H1 (cell line): Measurements from ENCODE around the gene SBF2. TPM values are rescaled to one million over a fixed set of nuclear protein-coding genes. Genes with fewer than 3 reads are reported as not detected.

Experiments
- BCL11A ChIP-seq, 2 experiments: IDR thresholded peaks; one replicate each; pipeline ENCODE4 v1.6.1; 2011; ENCODE audit warnings: low read depth in 2 of 2, low read length in 2 of 2, mild to moderate bottlenecking in 2 of 2
- GABPA ChIP-seq: IDR thresholded peaks from 2 replicates; pipeline ENCODE4 v1.6.1; 2011; ENCODE audit warnings: mild to moderate bottlenecking, low read length, moderate library complexity, borderline replicate concordance; ENCODE audit not compliant: insufficient read depth
- POLR2AphosphoS5 ChIP-seq: IDR thresholded peaks from 2 replicates; pipeline ENCODE4 v1.6.1; 2011; ENCODE audit warnings: low read depth, low read length
- SIRT6 ChIP-seq: IDR thresholded peaks from one replicate; pipeline ENCODE4 v1.7.1; 2012; ENCODE audit warnings: low read length, inconsistent platforms
- polyA plus RNA-seq, 7 experiments: library from polyadenylated mRNA; depleted of rRNA in 3 of 7; stranded (reverse) in 5 of 7; unstranded in 2 of 7; fragments of >200 nt in 5 of 7; fragments of 200-250 nt in 2 of 7; gene quantifications; 1 replicate in 5 of 7; 2 replicates in 1 of 7; 4 replicates in 1 of 7; pipeline versions ENCODE4 v1.2.1 to v1.2.3, GENCODE V29; 2011 to 2013; ENCODE audit warnings: missing spikeins in 2 of 7, mixed read lengths in 2 of 7
- total RNA-seq: library from RNA; stranded (reverse); fragmentation: NEBNext Ultra II Directional; extraction: Animal tissue kit (Norgen Biotek cat#: 25700); gene quantifications from 2 replicates; pipeline ENCODE4 v1.2.1, GENCODE V29; 2021
- TF ChIP-seq, protein P1 (sequence below): fragments of 300-600 bp; sonication (generic); IDR thresholded peaks from 2 replicates; pipeline ENCODE4 v1.7.1; 2012; ENCODE audit warnings: low read length, moderate library complexity, mild to moderate bottlenecking, inconsistent platforms; ENCODE audit not compliant: insufficient replicate concordance
- TF ChIP-seq, protein P2 (sequence below): IDR thresholded peaks from 2 replicates; pipeline ENCODE4 v1.6.1; 2012; ENCODE audit warnings: inconsistent platforms

Gene SBF2
- total and polyA plus RNA-seq, 2 of the 8 experiments (the other 6 are each of a cell fraction or from before 2014, with no cell fraction given): 36.7 to 50.5 TPM

DNA sequence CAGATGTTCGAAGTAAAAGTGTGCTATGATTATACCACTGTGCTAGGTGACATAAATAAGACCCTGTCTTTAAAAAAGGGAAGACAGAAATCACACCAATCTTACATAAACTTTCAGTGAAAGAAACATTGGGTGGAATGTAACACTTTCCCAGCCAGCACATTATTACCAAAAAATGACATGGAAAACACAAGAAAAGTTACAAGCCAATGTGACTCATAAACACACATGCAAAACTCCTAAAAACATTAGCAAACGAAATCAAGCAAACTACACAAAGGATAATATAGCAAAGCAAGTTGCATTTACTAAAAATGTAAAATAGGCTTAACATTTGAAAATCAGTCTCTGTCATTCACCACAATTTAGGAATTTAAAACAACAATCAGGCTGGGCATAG is 47.0 kb downstream of the SBF2 start (continued):
- TF ChIP-seq, protein P1, sequence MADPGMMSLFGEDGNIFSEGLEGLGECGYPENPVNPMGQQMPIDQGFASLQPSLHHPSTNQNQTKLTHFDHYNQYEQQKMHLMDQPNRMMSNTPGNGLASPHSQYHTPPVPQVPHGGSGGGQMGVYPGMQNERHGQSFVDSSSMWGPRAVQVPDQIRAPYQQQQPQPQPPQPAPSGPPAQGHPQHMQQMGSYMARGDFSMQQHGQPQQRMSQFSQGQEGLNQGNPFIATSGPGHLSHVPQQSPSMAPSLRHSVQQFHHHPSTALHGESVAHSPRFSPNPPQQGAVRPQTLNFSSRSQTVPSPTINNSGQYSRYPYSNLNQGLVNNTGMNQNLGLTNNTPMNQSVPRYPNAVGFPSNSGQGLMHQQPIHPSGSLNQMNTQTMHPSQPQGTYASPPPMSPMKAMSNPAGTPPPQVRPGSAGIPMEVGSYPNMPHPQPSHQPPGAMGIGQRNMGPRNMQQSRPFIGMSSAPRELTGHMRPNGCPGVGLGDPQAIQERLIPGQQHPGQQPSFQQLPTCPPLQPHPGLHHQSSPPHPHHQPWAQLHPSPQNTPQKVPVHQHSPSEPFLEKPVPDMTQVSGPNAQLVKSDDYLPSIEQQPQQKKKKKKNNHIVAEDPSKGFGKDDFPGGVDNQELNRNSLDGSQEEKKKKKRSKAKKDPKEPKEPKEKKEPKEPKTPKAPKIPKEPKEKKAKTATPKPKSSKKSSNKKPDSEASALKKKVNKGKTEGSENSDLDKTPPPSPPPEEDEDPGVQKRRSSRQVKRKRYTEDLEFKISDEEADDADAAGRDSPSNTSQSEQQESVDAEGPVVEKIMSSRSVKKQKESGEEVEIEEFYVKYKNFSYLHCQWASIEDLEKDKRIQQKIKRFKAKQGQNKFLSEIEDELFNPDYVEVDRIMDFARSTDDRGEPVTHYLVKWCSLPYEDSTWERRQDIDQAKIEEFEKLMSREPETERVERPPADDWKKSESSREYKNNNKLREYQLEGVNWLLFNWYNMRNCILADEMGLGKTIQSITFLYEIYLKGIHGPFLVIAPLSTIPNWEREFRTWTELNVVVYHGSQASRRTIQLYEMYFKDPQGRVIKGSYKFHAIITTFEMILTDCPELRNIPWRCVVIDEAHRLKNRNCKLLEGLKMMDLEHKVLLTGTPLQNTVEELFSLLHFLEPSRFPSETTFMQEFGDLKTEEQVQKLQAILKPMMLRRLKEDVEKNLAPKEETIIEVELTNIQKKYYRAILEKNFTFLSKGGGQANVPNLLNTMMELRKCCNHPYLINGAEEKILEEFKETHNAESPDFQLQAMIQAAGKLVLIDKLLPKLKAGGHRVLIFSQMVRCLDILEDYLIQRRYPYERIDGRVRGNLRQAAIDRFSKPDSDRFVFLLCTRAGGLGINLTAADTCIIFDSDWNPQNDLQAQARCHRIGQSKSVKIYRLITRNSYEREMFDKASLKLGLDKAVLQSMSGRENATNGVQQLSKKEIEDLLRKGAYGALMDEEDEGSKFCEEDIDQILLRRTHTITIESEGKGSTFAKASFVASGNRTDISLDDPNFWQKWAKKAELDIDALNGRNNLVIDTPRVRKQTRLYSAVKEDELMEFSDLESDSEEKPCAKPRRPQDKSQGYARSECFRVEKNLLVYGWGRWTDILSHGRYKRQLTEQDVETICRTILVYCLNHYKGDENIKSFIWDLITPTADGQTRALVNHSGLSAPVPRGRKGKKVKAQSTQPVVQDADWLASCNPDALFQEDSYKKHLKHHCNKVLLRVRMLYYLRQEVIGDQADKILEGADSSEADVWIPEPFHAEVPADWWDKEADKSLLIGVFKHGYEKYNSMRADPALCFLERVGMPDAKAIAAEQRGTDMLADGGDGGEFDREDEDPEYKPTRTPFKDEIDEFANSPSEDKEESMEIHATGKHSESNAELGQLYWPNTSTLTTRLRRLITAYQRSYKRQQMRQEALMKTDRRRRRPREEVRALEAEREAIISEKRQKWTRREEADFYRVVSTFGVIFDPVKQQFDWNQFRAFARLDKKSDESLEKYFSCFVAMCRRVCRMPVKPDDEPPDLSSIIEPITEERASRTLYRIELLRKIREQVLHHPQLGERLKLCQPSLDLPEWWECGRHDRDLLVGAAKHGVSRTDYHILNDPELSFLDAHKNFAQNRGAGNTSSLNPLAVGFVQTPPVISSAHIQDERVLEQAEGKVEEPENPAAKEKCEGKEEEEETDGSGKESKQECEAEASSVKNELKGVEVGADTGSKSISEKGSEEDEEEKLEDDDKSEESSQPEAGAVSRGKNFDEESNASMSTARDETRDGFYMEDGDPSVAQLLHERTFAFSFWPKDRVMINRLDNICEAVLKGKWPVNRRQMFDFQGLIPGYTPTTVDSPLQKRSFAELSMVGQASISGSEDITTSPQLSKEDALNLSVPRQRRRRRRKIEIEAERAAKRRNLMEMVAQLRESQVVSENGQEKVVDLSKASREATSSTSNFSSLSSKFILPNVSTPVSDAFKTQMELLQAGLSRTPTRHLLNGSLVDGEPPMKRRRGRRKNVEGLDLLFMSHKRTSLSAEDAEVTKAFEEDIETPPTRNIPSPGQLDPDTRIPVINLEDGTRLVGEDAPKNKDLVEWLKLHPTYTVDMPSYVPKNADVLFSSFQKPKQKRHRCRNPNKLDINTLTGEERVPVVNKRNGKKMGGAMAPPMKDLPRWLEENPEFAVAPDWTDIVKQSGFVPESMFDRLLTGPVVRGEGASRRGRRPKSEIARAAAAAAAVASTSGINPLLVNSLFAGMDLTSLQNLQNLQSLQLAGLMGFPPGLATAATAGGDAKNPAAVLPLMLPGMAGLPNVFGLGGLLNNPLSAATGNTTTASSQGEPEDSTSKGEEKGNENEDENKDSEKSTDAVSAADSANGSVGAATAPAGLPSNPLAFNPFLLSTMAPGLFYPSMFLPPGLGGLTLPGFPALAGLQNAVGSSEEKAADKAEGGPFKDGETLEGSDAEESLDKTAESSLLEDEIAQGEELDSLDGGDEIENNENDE: no peak
- TF ChIP-seq BCL11A (IDR thresholded peaks at IDR 0.05; ENCODE audit: low read depth in 2 of 2, low read length in 2 of 2) (no peak), GABPA (no peak), POLR2AphosphoS5 (no peak), SIRT6 (no peak)
- TF ChIP-seq, protein P2, sequence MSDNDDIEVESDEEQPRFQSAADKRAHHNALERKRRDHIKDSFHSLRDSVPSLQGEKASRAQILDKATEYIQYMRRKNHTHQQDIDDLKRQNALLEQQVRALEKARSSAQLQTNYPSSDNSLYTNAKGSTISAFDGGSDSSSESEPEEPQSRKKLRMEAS: no peak
